Activated CD4-positive, CD25-positive, alpha-beta regulatory T cell (primary cell): ENCODE data around the gene NIM1K.
A peak's percentile ranks its signal among the peaks of the same experiment; 100 is the strongest.
"Not testable (repeated sequence)": the region's sequence is repeated elsewhere in the genome, so short reads cannot be mapped to it uniquely, and the experiment has no call there.

Experiments used
- DNase-seq, 4 experiments: peaks; one replicate each; lab custom pipeline; 2025; lab: John Stamatoyannopoulos, UW

The NIM1K gene

DNA sequence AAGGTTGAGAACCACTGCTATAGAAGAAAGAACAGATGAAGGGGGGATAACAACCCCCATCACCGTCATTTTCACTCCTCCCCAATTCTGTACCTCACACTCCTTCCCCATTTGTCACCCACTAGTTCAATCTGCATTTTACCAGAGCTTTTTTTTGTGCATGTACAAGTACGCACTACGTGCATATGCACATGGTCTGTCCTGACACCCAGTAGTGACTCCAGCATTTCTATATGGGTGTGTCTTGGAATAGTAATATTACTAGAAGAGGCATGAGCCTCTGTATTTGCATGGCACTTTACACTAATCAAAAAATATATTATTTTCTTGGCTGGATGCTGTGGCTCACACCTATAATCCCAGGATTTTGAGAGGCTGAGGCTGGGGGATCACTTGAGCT, 38.7 kb downstream of the NIM1K start:
- DNase-seq: no peak

- peak in 1 of 4 experiments; percentile 3 for DNase-seq
Observed at GRCh38 chr5:43231977-43232376, 40.0 kb downstream of the NIM1K start.

- DNase-seq: no peak
Observed at GRCh38 chr5:43232943-43233833, 41.2 kb downstream of the NIM1K start.

DNA sequence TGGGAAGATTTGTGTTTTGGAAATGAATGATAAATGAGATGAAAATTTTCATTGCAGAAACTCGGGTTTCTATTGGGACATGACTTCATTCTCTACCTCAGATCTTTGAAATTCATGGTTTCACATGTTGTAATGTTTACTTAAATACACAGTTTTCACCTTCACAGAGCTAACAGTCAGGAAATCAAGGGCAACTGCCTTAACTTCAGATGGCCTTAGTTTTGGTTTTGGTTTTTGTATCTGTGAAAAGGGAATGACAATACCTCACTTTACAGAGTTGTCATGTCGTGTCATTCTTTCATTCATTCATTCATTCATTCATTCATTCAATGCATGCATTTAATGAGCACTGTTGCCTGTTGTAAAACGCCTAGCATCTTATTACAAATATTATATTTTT, 41.9 kb downstream of the NIM1K start:
- DNase-seq: no peak

DNA sequence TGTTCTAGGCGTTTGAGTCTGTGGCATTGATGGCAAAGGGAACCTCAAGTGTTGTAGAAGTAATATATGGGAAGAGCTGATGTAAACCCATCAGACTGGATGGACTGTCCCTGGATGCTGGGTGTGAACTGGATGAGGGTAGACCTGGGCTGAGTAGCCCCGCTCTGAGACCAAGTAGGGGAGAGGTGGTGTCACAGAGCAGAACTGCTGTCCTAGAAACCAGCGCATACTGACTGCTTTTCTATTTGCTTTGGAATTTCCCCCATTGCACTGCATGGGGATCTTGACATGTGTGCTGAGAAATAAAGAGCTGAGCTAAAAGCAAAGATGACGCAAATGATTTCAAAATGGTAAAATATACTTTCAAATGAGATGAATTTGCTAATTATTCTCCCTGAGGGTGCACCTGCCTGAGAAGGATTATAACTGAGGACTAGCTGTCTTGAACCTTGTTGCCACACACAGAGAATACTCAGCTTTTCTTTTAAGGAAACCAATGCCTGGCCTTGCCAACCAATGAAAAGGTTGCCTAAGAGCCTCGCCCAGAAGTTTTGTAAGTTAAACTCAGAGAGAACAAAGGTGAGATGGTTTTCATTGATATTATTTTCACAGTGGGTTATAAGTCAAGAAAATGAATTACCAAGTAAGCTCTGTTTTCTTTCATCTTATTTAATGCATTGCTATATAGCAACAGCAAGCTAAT, 44.8 kb downstream of the NIM1K start:
- DNase-seq: no peak

DNA sequence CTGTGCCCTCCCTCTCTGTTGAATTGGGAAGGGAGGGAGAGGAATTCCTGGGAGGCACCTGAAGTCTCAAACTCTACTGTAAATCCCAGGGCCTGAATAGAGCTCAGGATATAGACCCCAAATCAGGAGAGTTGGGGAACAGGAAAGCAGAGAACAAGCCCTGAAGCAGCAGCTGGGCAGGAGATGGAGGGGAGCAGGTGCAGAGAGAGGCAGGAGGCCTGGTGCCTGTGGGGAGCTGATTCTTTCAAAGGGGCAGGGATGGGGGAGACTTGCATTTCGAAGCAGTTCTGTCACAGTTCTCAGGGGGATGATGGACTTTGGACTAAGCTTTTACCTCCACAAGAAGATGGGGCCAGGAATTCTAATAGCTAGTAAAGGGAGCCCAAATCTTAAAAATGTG, 50.2 kb downstream of the NIM1K start:
- no peak for DNase-seq

- DNase-seq: no peak
Observed at GRCh38 chr5:43243270-43243669, 51.2 kb downstream of the NIM1K start.

DNA sequence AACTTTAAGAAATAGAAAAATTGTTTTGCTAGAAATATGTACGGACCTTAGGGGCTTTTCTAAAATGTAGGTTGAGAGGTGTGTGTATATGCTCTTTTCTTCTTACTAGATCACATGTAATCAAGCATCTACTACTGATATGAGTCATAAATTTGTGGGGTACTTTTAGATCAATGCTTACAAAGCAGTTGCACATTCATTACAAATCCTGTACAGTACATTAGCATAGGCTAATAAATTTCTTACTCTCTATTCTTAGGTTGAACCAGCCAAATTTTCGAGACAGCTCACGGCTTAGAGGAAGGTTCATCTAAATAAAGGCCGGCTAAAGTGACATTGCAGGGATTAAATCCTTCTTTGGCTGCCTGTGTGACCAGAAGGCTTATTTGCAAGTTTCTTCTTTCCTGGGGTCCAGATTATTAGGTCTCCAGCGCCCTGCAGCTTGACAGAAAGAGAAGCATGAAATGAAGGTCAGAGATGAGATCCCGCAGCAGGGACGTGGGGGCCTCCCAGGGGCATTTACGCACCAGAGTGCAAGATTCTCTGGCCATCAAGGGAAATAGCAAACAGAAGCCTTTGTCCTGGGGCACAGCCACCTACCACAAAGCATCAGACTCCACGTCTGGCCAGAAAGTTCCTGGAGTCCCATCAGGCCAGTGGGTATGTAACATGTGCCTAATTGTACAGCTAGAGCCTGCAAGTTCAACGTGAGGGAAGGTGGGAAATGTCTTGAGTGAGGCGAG, 53.0 kb downstream of the NIM1K start:
- DNase-seq: no peak

DNA sequence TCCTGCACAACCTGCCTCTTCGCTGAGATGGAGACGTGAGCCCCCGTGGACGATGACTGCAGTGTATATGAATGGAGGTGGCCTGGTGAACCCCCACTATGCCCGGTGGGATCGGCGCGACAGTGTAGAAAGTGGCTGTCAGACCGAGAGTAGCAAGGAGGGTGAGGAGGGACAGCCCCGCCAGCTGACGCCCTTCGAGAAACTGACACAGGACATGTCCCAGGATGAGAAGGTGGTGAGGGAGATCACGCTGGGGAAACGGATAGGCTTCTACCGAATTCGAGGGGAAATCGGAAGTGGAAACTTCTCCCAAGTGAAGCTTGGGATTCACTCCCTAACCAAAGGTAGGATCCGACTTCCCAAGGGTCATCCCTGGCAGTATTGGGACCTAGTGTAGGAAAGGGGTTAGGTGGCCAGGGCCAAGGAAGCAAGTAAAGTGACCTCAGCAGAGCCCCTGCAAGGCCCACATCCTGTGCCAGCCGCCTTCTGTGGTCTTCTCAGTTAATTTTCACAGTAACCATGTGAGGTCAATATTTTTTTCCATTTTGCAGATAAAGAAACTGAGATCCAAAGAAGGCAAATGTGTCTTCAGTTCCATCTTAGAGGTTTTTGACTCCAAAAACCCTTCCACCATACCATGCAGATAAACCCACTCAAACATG, 53.8 kb downstream of the NIM1K start:
- no peak for DNase-seq

- DNase-seq: no peak
Observed at GRCh38 chr5:43251754-43252153, 59.7 kb downstream of the NIM1K start.

- DNase-seq: no peak
Observed at GRCh38 chr5:43255704-43256103, 63.7 kb downstream of the NIM1K start.

- no peak for DNase-seq
Observed at GRCh38 chr5:43256261-43256966, 64.4 kb downstream of the NIM1K start.

- no peak for DNase-seq
Observed at GRCh38 chr5:43258116-43258515, 66.1 kb downstream of the NIM1K start.

GRCh38 chr5:43262269-43262668, 70.2 kb downstream of the NIM1K start:
- DNase-seq: not testable (repeated sequence)

DNA sequence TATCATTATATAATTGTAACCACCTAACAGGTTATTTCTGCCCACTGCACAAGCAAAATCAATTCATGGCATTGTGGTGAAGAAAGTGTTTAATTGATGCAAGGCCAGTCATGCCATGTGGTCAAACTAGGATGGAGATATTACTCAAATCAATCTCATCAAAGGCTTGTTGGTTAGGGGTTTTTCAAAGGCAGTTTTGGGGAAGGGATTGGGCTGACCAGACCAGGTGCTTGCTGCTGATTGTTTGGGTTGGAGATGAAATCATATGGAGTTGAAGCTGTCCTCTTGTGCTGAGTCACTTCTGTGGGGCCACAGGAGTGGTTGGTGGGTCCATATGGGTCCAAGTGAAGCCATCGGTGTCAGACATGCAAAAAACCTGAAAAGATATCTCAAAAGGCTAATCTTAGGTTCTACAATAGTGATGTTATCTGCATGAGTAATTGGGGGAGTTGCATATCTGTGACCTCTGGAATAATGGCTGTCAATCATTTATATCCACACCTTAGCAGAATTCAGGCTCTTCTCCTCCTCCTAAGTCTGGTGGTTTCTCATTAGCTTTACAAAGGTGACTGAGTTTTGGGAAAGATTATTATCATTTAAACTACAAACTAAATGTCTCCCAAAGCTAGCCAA, 76.3 kb downstream of the NIM1K start:
- no peak for DNase-seq

GRCh38 chr5:43270645-43271044, 78.6 kb downstream of the NIM1K start:
- DNase-seq: no peak

GRCh38 chr5:43273552-43273951, 81.5 kb downstream of the NIM1K start:
- no peak for DNase-seq

GRCh38 chr5:43274435-43275114, 82.5 kb downstream of the NIM1K start:
- no peak for DNase-seq

DNA sequence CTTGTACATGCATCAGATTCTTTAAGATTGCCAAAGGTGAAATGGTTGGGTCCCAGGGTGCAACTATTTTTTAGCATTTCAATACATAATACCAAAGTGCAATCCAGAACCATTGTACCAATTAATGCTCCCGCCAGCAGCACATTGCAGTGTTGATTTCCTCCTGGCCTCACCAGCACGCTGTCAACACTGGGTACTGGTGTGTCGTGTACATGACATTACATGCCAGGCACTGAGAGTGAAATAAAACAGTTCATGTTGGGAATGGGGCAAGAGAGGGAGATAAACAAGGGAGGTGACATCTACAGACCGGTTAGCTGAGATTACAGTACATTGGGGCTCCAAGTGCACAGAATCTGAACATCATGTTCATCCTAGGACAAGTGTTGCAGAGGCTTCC, 83.4 kb downstream of the NIM1K start:
- no peak for DNase-seq

DNA sequence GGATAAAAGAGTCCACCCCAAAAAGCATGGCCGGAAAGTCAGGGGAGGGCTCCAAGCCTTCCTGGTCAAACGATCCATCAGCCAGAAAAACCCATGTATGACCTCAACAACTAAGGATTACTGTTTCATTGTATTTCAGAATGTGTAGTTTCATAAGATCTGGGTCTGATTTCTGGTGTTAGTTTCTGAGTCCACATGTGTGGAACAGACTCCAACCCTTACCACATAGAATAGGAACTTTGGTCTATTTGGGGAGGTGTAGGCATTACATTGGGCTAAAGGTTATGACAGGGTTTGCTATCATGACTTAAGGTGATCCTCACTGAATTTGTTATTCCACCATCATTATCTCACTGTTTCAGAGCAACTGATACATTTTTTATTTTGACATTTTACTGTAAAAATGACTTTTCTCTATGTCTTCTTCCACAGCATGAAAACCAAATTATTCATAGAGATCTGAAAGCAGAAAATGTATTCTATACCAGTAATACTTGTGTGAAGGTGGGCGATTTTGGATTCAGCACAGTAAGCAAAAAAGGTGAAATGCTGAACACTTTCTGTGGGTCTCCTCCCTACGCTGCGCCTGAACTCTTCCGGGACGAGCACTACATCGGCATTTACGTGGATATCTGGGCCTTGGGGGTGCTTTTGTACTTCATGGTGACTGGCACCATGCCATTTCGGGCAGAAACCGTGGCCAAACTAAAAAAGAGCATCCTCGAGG, 87.7 kb downstream of the NIM1K start:
- DNase-seq: no peak
